SK-N-SH (cell line): ENCODE data around the gene NBDY. TPM values are rescaled to one million over a fixed set of nuclear protein-coding genes. Genes with fewer than 3 reads are reported as not detected.

Experiments used
- CTCF ChIA-PET: fragments of 300-600, 350-600 bp; formaldehyde crosslinking; extraction: SDS; loops from one replicate; lab custom pipeline; 2021; lab: Yijun Ruan, JAX
- POLR2A ChIA-PET: fragments of 350-600 bp; sonication (Branson Sonifier 250); formaldehyde crosslinking; extraction: SDS; loops from one replicate; lab custom pipeline; 2020; ENCODE audit warnings: antibody characterized with exemption, inconsistent platforms; lab: Yijun Ruan, JAX
- DNase-seq: peaks from one replicate; pipeline ENCODE4 v3.0.0; 2012
- H2AFZ ChIP-seq: fragments of 200-600 bp; sonication (generic); 2 replicates; pipeline ENCODE4 v1.8.1; 2016; ENCODE audit warnings: antibody characterized with exemption, mild to moderate bottlenecking, low read depth
- H3F3A ChIP-seq: fragments of 200-600 bp; sonication (generic); replicated peaks from 2 replicates; pipeline ENCODE3; 2016; ENCODE audit warnings: antibody characterized with exemption, mild to moderate bottlenecking; ENCODE audit not compliant: insufficient read depth
- H3K27ac ChIP-seq, 2 experiments: fragments of 200-500 bp in 1 of 2; fragments of 200-600 bp in 1 of 2; sonication (Bioruptor generic) in 1 of 2; sonication (generic), shearing (Covaris generic) in 1 of 2; 2 replicates each; pipeline versions ENCODE4 v1.5.1 to v1.6.1; 2014 to 2016; ENCODE audit warnings: low read depth in 2 of 2, inconsistent platforms in 1 of 2, low read length in 1 of 2, mild to moderate bottlenecking in 1 of 2, mixed read lengths in 1 of 2
- H3K27me3 ChIP-seq: fragments of 200-600 bp; sonication (generic), shearing (Covaris generic); 2 replicates; pipeline ENCODE4 v1.6.1; 2016; ENCODE audit warnings: mixed run types; ENCODE audit not compliant: insufficient read depth
- H3K36me3 ChIP-seq, 2 experiments: fragments of 200-500 bp in 1 of 2; fragments of 200-600 bp in 1 of 2; sonication (Bioruptor generic) in 1 of 2; sonication (generic) in 1 of 2; replicated peaks in 1 of 2; 2 replicates each; pipeline versions ENCODE3 to v1.5.1; 2014 to 2016; ENCODE audit warnings: low read length in 1 of 2, mild to moderate bottlenecking in 1 of 2; ENCODE audit not compliant: insufficient read depth in 2 of 2, control insufficient read depth in 1 of 2
- H3K4me1 ChIP-seq, 2 experiments: fragments of 200-500 bp in 1 of 2; fragments of 200-600 bp in 1 of 2; sonication (Bioruptor generic) in 1 of 2; sonication (generic), shearing (Covaris generic) in 1 of 2; 2 replicates each; pipeline versions ENCODE4 v1.5.1 to v1.6.1; 2014 to 2016; ENCODE audit warnings: low read depth in 1 of 2, low read length in 1 of 2, mixed run types in 1 of 2; ENCODE audit not compliant: insufficient read depth in 2 of 2, control insufficient read depth in 1 of 2
- H3K4me2 ChIP-seq: fragments of 200-600 bp; sonication (generic), shearing (Covaris generic); 2 replicates; pipeline ENCODE4 v1.6.1; 2017; ENCODE audit warnings: mixed run types
- H3K4me3 ChIP-seq, 2 experiments: fragments of 200-500 bp in 1 of 2; fragments of 200-600 bp in 1 of 2; sonication (Bioruptor generic) in 1 of 2; sonication (generic), shearing (Covaris generic) in 1 of 2; 2 replicates each; pipeline versions ENCODE4 v1.5.1 to v1.8.1; 2014 to 2016; ENCODE audit warnings: low read depth in 2 of 2, inconsistent platforms in 1 of 2, low read length in 1 of 2, mild to moderate bottlenecking in 1 of 2, mixed read lengths in 1 of 2, moderate library complexity in 1 of 2
- H3K79me2 ChIP-seq: fragments of 200-600 bp; sonication (generic); 2 replicates; pipeline ENCODE4 v1.8.1; 2017; ENCODE audit warnings: mild to moderate bottlenecking; ENCODE audit not compliant: insufficient read depth
- H3K9ac ChIP-seq: fragments of 200-600 bp; sonication (generic); 2 replicates; pipeline ENCODE4 v1.6.1; 2017; ENCODE audit warnings: mixed run types
- H3K9me2 ChIP-seq: fragments of 200-600 bp; sonication (generic); 2 replicates; pipeline ENCODE4 v1.6.1; 2017; ENCODE audit warnings: mixed run types
- H3K9me3 ChIP-seq: fragments of 200-600 bp; sonication (generic); 2 replicates; pipeline ENCODE4 v1.6.1; 2017; ENCODE audit warnings: mixed run types, mild to moderate bottlenecking, moderate library complexity
- H4K20me1 ChIP-seq: fragments of 200-600 bp; sonication (generic); 2 replicates; pipeline ENCODE4 v1.6.1; 2017; ENCODE audit warnings: mild to moderate bottlenecking, mixed run types; ENCODE audit not compliant: insufficient read depth
- CTCF ChIP-seq: fragments of 200-600 bp; sonication (generic); IDR thresholded peaks from 2 replicates; pipeline ENCODE4 v1.6.1; 2017; ENCODE audit warnings: antibody characterized with exemption, mild to moderate bottlenecking, moderate library complexity
- EP300 ChIP-seq, 2 experiments: IDR thresholded peaks; 2 replicates each; pipeline versions ENCODE4 v1.4.0 to v1.6.1; 2012; ENCODE audit warnings: borderline replicate concordance in 1 of 2, low read depth in 1 of 2, low read length in 1 of 2
- EZH2phosphoT487 ChIP-seq: fragments of 200-600 bp; sonication (generic); IDR thresholded peaks from 2 replicates; pipeline ENCODE4 v1.6.1; 2017; ENCODE audit warnings: low read depth, mixed run types, mild to moderate bottlenecking, antibody characterized with exemption, moderate library complexity, borderline replicate concordance
- FOXJ3 ChIP-seq: sonication (generic); formaldehyde crosslinking; IDR thresholded peaks from 2 replicates; pipeline ENCODE4 v1.5.1; 2020; ENCODE audit warnings: mild to moderate bottlenecking, missing genetic modification reagents
- FOXM1 ChIP-seq: IDR thresholded peaks from 2 replicates; pipeline ENCODE4 v1.4.0; 2012; ENCODE audit warnings: low read depth, mild to moderate bottlenecking
- GABPA ChIP-seq: IDR thresholded peaks from 2 replicates; pipeline ENCODE4 v1.4.0; 2012; ENCODE audit warnings: low read depth, mild to moderate bottlenecking
- GATA2 ChIP-seq: sonication (generic); formaldehyde crosslinking; IDR thresholded peaks from 2 replicates; pipeline ENCODE4 v1.5.0; 2020; ENCODE audit warnings: mild to moderate bottlenecking, missing genetic modification reagents
- IRF3 ChIP-seq: fragments of 150-350 bp; IDR thresholded peaks from 2 replicates; pipeline ENCODE4 v1.6.1; 2016; ENCODE audit warnings: mild to moderate bottlenecking, low read depth, low read length
- MAX ChIP-seq: IDR thresholded peaks from 2 replicates; pipeline ENCODE4 v1.4.0; 2012; ENCODE audit warnings: low read depth
- MEF2A ChIP-seq: IDR thresholded peaks from 2 replicates; pipeline ENCODE4 v1.4.0; 2012; ENCODE audit warnings: low read depth, borderline replicate concordance
- MXI1 ChIP-seq: IDR thresholded peaks from 2 replicates; pipeline ENCODE4 v1.6.1; 2012; ENCODE audit warnings: mild to moderate bottlenecking, low read depth, low read length, improper control_type of control experiment
- NFIC ChIP-seq: IDR thresholded peaks from 2 replicates; pipeline ENCODE4 v1.4.0; 2012; ENCODE audit warnings: borderline replicate concordance
- NRF1 ChIP-seq: IDR thresholded peaks from 2 replicates; pipeline ENCODE4 v1.6.1; 2012; ENCODE audit warnings: low read depth, mild to moderate bottlenecking, low read length
- PBX3 ChIP-seq: IDR thresholded peaks from 2 replicates; pipeline ENCODE4; 2012
- POLR2AphosphoS5 ChIP-seq: IDR thresholded peaks from 2 replicates; pipeline ENCODE4 v1.6.1; 2012; ENCODE audit warnings: low read depth, low read length
- RAD21 ChIP-seq: IDR thresholded peaks from 2 replicates; pipeline ENCODE4 v1.6.1; 2012; ENCODE audit warnings: mild to moderate bottlenecking, low read length
- RCOR1 ChIP-seq: fragments of 150-350 bp; IDR thresholded peaks from 2 replicates; pipeline ENCODE4 v1.6.1; 2017; ENCODE audit warnings: antibody characterized with exemption, low read length
- RFX5 ChIP-seq: IDR thresholded peaks from 2 replicates; pipeline ENCODE4 v1.6.1; 2012; ENCODE audit warnings: mild to moderate bottlenecking, improper control_type of control experiment, low read length
- RXRA ChIP-seq: IDR thresholded peaks from 2 replicates; pipeline ENCODE4 v1.4.0; 2012; ENCODE audit warnings: low read depth, mild to moderate bottlenecking, borderline replicate concordance
- SIN3A ChIP-seq: IDR thresholded peaks from 2 replicates; pipeline ENCODE4 v1.6.1; 2012; ENCODE audit warnings: low read depth, mild to moderate bottlenecking, low read length, moderate library complexity, borderline replicate concordance
- YY1 ChIP-seq: IDR thresholded peaks from 2 replicates; pipeline ENCODE4 v1.4.0; 2012; ENCODE audit warnings: low read depth, mild to moderate bottlenecking
- WGBS: methylation state at CpG from one replicate; pipeline ENCODE4 v1.1.6; 2017; ENCODE audit warnings: low lambda C conversion rate; 5-methylcytosine and 5-hydroxymethylcytosine counted together
- polyA plus RNA-seq, 3 experiments: library from polyadenylated mRNA; depleted of rRNA; stranded (reverse); fragments of >200 nt; gene quantifications; 2 replicates each; pipeline ENCODE4 v1.2.3, GENCODE V29; 2012
- TF ChIP-seq, protein P1 (sequence below): IDR thresholded peaks from 2 replicates; pipeline ENCODE4 v1.4.0; 2012; ENCODE audit warnings: low read depth, borderline replicate concordance

The NBDY gene
- polyA plus RNA-seq, 1 of the 3 experiments (the other 2 are of a cell fraction) = 68.2 TPM

DNA sequence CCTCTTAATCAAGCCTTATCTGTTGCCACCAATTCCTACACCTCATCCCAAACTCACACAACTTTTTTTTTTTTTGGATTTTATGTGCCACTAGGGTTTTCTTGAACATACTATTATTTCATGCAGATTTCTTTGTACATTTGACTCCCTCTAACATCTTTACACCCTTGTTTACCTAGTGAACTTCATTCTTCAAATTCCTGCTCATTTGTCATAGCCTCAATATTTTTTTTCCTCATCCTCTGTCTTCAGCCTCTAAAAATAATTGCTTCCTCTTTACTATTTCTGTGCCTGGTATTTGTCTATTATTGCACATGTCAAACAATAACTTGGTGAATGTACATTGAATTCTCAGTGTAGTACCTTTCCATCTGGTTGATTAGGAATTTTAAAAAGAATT lies 22.0 kb downstream of the NBDY start:
- H3K79me2 ChIP-seq = peaks cover 9% of the 10 kb centered on the region; the same call in 1 of the 2 replicates
- H3K27me3 ChIP-seq = no peaks in the 10 kb centered on the region
- no peaks in the 10 kb centered on the region for H3K9me3 ChIP-seq
- H4K20me1 ChIP-seq = peaks cover 25% of the 10 kb centered on the region
- no peaks in the 10 kb centered on the region for H3K4me1 ChIP-seq
- CTCF ChIA-PET = no interaction called here
- no peak overlapping the region for H3K4me2 ChIP-seq
- H2AFZ ChIP-seq = no peak overlapping the region
- peaks cover 3 to 7% of the 10 kb centered on the region in 2 experiments for H3K36me3 ChIP-seq
- no peak overlapping the region for H3K9ac ChIP-seq
- POLR2A ChIA-PET = no interaction called here
- DNase-seq = no peak
- H3K4me3 ChIP-seq = no peak overlapping the region
- H3F3A ChIP-seq = no peaks in the 10 kb centered on the region
- H3K27ac ChIP-seq = no peak overlapping the region
- no peaks in the 10 kb centered on the region for H3K9me2 ChIP-seq
- no peak for TF ChIP-seq FOXM1
- TF ChIP-seq IRF3 = no peak
- TF ChIP-seq NRF1 = no peak
- no peak for TF ChIP-seq RXRA
- no peak for TF ChIP-seq PBX3
- no peak for TF ChIP-seq SIN3A
- no peak for TF ChIP-seq MAX

- no peaks in the 10 kb centered on the region for H3K9me3 ChIP-seq
- H4K20me1 ChIP-seq = no peaks in the 10 kb centered on the region; the same call in 1 of the 2 replicates
- no peaks in the 10 kb centered on the region for H3K9me2 ChIP-seq
- H3F3A ChIP-seq = no peaks in the 10 kb centered on the region
- H3K27ac ChIP-seq = no peak overlapping the region
- H3K4me3 ChIP-seq = no peak overlapping the region
- H3K4me2 ChIP-seq = no peak overlapping the region
- no peak for TF ChIP-seq EP300 (IDR thresholded peaks at IDR 0.05; ENCODE audit: borderline replicate concordance in 1 of 2, low read depth in 1 of 2, low read length in 1 of 2)
- TF ChIP-seq GABPA = no peak
- TF ChIP-seq YY1 = no peak
- TF ChIP-seq MEF2A = no peak
- no peak for TF ChIP-seq NFIC
- TF ChIP-seq RFX5 = no peak
- no peak for TF ChIP-seq RCOR1
- TF ChIP-seq GATA2 (CRISPR knock-in tag) = no peak
- TF ChIP-seq, protein P1, sequence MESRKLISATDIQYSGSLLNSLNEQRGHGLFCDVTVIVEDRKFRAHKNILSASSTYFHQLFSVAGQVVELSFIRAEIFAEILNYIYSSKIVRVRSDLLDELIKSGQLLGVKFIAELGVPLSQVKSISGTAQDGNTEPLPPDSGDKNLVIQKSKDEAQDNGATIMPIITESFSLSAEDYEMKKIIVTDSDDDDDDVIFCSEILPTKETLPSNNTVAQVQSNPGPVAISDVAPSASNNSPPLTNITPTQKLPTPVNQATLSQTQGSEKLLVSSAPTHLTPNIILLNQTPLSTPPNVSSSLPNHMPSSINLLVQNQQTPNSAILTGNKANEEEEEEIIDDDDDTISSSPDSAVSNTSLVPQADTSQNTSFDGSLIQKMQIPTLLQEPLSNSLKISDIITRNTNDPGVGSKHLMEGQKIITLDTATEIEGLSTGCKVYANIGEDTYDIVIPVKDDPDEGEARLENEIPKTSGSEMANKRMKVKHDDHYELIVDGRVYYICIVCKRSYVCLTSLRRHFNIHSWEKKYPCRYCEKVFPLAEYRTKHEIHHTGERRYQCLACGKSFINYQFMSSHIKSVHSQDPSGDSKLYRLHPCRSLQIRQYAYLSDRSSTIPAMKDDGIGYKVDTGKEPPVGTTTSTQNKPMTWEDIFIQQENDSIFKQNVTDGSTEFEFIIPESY = no peak
- no peak for TF ChIP-seq POLR2AphosphoS5
- TF ChIP-seq MXI1 = no peak
- TF ChIP-seq IRF3 = no peak
- no peak for TF ChIP-seq EZH2phosphoT487
- TF ChIP-seq FOXJ3 = no peak
- TF ChIP-seq RAD21 = no peak
- TF ChIP-seq RXRA = no peak
- TF ChIP-seq CTCF = no peak
- TF ChIP-seq, all 33 proteins: peak for 0
- Histone ChIP-seq H2AFZ (no peak overlapping the region), H3K9ac (no peak overlapping the region), H3K27me3 (no peaks in the 10 kb centered on the region), H3K36me3 (no peaks in the 10 kb centered on the region), H3K79me2 (no peaks in the 10 kb centered on the region; the same call in 1 of the 2 replicates), H3K4me1 (no peaks in the 10 kb centered on the region)
- 75% methylated on average over 7 of the region's 7 CpGs for WGBS
- DNase-seq = no peak
- ChIA-PET POLR2A (no interaction called here), CTCF (no interaction called here)
These were observed 28.3 kb downstream of the NBDY start for GRCh38 chrX:56757327-56757726.
